Activated naive CD8-positive, alpha-beta T cell (primary cell): ENCODE data around the gene CENPL.
"Not testable (repeated sequence)": the region's sequence is repeated elsewhere in the genome, so short reads cannot be mapped to it uniquely, and the experiment has no call there.

Source experiments
- H3K27ac Mint-ChIP-seq: one replicate; pipeline ENCODE4 v1.8.0; 2021; ENCODE audit warnings: mixed read lengths
- H3K27me3 Mint-ChIP-seq: one replicate; pipeline ENCODE4 v1.8.0; 2021; ENCODE audit warnings: mixed read lengths
- H3K36me3 Mint-ChIP-seq: one replicate; pipeline ENCODE4 v1.8.0; 2021; ENCODE audit warnings: mixed read lengths
- H3K4me1 Mint-ChIP-seq: one replicate; pipeline ENCODE4 v1.8.0; 2021; ENCODE audit warnings: low read depth, mixed read lengths
- H3K4me3 Mint-ChIP-seq: one replicate; pipeline ENCODE4 v1.8.0; 2021; ENCODE audit warnings: mild to moderate bottlenecking, mixed read lengths
- H3K9me3 Mint-ChIP-seq: one replicate; pipeline ENCODE4 v1.8.0; 2021; ENCODE audit warnings: low read depth, mixed read lengths

The CENPL gene

GRCh38 chr1:173818459-173818858, 6.2 kb downstream of the CENPL start:
- peaks cover 57% of the 10 kb centered on the region for H3K4me1 Mint-ChIP-seq
- H3K9me3 Mint-ChIP-seq = no peaks in the 10 kb centered on the region
- no peaks in the 10 kb centered on the region for H3K27me3 Mint-ChIP-seq
- no peak overlapping the region for H3K4me3 Mint-ChIP-seq
- H3K36me3 Mint-ChIP-seq = peaks cover 6% of the 10 kb centered on the region
- no peak overlapping the region for H3K27ac Mint-ChIP-seq

DNA sequence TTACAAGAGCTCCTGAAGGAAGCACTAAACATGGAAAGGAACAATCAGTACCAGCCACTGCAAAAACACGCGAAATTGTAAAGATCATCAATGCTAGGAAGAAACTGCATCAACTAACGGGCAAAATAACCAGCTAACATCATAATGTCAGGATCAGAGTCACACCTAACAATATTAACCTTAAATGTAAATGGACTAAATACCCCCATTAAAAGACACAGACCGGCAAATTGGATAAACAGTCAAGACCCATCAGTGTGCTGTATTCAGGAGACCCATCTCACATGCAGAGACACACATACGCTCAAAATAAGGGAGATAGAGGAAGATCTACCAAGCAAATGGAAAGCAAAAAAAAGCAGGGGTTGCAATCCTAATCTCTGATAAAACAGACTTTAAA, 11.0 kb downstream of the CENPL start:
- Mint-ChIP-seq H3K4me1 (peaks cover 34% of the 10 kb centered on the region), H3K36me3 (peaks cover 17% of the 10 kb centered on the region)
- H3K27ac Mint-ChIP-seq, H3K27me3 Mint-ChIP-seq, H3K4me3 Mint-ChIP-seq, H3K9me3 Mint-ChIP-seq: not testable (repeated sequence)

- no peak overlapping the region for H3K27ac Mint-ChIP-seq
- no peaks in the 10 kb centered on the region for H3K27me3 Mint-ChIP-seq
- H3K36me3 Mint-ChIP-seq = peaks cover 12% of the 10 kb centered on the region
- no peaks in the 10 kb centered on the region for H3K4me1 Mint-ChIP-seq
- H3K9me3 Mint-ChIP-seq = no peaks in the 10 kb centered on the region
- no peak overlapping the region for H3K4me3 Mint-ChIP-seq
Measured at GRCh38 chr1:173802961-173803360, 21.7 kb downstream of the CENPL start.

DNA sequence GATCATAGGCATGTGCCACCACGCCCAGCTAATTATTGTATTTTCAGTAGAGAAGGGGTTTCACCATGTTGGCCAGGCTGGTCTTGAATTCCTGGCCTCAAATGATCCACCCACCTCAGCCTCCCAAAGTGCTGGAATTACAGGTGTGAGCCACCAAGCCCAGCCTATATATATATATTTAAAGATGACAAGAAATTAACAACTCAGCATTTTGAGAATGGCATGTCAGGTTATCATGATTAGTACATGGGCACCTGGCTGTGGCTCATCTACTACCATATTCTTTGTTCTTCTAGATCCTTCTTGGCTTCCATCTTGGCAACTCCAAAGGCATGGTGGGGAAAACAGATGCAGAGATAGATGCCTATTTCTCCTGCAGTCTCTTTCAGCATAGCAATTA, 24.7 kb downstream of the CENPL start:
- not testable (repeated sequence) for H3K4me1 Mint-ChIP-seq, H3K4me3 Mint-ChIP-seq, H3K36me3 Mint-ChIP-seq

GRCh38 chr1:173798078-173798477, 26.6 kb downstream of the CENPL start:
- H3K27me3 Mint-ChIP-seq = no peaks in the 10 kb centered on the region

More for the DNA sequence above, 24.7 kb downstream of the CENPL start:
- not testable (repeated sequence) for H3K9me3 Mint-ChIP-seq, H3K27ac Mint-ChIP-seq, H3K27me3 Mint-ChIP-seq

GRCh38 chr1:173789841-173790240, 34.8 kb downstream of the CENPL start:
- Mint-ChIP-seq H3K36me3 (peaks cover 3% of the 10 kb centered on the region), H3K27me3 (no peaks in the 10 kb centered on the region), H3K27ac (no peak overlapping the region), H3K9me3 (no peaks in the 10 kb centered on the region), H3K4me3 (no peak overlapping the region), H3K4me1 (no peaks in the 10 kb centered on the region)

More at GRCh38 chr1:173798078-173798477, 26.6 kb downstream of the CENPL start:
- Mint-ChIP-seq H3K4me1 (no peaks in the 10 kb centered on the region), H3K27ac (no peak overlapping the region), H3K9me3 (no peaks in the 10 kb centered on the region), H3K36me3 (peaks cover 8% of the 10 kb centered on the region), H3K4me3 (no peak overlapping the region)

- no peaks in the 10 kb centered on the region for H3K9me3 Mint-ChIP-seq
- no peaks in the 10 kb centered on the region for H3K27me3 Mint-ChIP-seq
- no peak overlapping the region for H3K4me3 Mint-ChIP-seq
- H3K4me1 Mint-ChIP-seq = no peaks in the 10 kb centered on the region
- peaks cover 3% of the 10 kb centered on the region for H3K36me3 Mint-ChIP-seq
- H3K27ac Mint-ChIP-seq = no peak overlapping the region
Measured at GRCh38 chr1:173784997-173785396, 39.7 kb downstream of the CENPL start.

DNA sequence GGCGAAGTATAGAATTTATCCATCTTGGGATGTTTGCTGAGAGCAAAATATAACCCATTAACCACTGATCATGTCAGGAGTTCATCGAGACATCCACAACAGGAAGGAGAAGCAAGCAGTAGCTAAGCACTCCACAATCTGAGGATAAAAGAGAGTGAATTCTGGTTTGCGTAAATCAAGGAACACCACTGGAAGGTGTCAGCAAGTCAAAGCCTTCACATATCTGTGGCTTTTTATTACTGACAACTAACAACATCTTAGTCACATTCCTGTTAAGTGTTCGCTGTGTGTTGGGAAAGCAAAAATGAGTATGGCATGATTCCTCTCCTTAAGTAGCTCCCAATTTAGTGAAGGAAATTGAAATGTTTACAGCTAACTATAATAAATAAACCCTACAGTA, 44.7 kb downstream of the CENPL start:
- Mint-ChIP-seq H3K4me3 (no peak overlapping the region), H3K4me1 (peaks cover 5% of the 10 kb centered on the region), H3K27ac (peak overlapping the region; percentile 16), H3K27me3 (no peaks in the 10 kb centered on the region), H3K36me3 (peaks cover 19% of the 10 kb centered on the region), H3K9me3 (no peaks in the 10 kb centered on the region)

GRCh38 chr1:173775578-173776226, 49.0 kb downstream of the CENPL start:
- Mint-ChIP-seq H3K36me3 (peaks cover 19% of the 10 kb centered on the region), H3K4me3 (no peak overlapping the region), H3K4me1 (peaks cover 5% of the 10 kb centered on the region), H3K27ac (peak overlapping the region; percentile 36), H3K27me3 (no peaks in the 10 kb centered on the region), H3K9me3 (no peaks in the 10 kb centered on the region)

GRCh38 chr1:173771560-173771959, 53.1 kb downstream of the CENPL start:
- Mint-ChIP-seq H3K4me1 (peaks cover 7% of the 10 kb centered on the region), H3K27me3 (no peaks in the 10 kb centered on the region), H3K4me3 (no peak overlapping the region), H3K36me3 (peaks cover 16% of the 10 kb centered on the region), H3K9me3 (no peaks in the 10 kb centered on the region), H3K27ac (peak overlapping the region; percentile 51)

DNA sequence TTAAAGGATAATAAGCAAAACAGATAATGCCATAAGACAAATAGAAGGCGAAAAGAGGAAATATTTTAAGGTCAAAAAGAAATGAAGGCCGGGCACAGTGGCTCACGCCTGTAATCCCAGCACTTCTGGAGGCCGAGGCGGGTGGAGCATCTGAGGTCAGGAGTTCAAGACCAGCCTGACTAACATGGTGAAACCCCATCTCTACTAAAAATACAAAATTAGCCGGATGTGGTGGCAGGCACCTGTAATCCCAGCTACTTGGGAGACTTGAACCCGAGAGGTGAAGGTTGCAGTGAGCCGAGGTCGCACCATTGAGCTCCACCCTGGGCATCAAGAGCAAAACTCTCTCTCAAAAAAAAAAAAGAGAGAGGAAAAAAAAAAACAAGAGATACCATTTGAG, 54.4 kb downstream of the CENPL start:
- not testable (repeated sequence) for H3K4me3 Mint-ChIP-seq

DNA sequence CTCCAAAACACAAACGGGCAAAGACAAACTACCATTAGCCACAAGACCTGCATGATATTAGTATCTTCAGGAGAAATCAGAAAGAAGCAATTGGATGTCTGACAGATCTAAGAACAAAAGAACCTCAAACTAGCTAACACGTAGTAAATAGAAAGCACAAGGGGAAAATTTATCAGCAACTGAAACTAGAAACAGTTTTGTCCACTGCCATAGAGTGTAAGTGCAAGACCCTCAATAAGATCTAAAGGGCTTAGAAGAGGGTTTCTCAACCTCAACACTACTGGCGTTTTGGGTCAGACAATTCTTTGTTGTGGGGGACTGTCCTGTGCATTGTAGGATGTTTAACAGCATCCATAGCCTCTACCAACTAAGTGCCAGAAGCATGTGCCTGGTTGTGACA, 55.9 kb downstream of the CENPL start:
- H3K27ac Mint-ChIP-seq = peak overlapping the region; percentile 41
- H3K4me3 Mint-ChIP-seq = no peak overlapping the region
- H3K4me1 Mint-ChIP-seq = peaks cover 7% of the 10 kb centered on the region
- H3K27me3 Mint-ChIP-seq = no peaks in the 10 kb centered on the region
- H3K9me3 Mint-ChIP-seq = no peaks in the 10 kb centered on the region
- H3K36me3 Mint-ChIP-seq = peaks cover 11% of the 10 kb centered on the region

More for the DNA sequence above, 54.4 kb downstream of the CENPL start:
- H3K9me3 Mint-ChIP-seq, H3K4me1 Mint-ChIP-seq, H3K36me3 Mint-ChIP-seq, H3K27me3 Mint-ChIP-seq: not testable (repeated sequence)
- peak overlapping the region; percentile 24 for H3K27ac Mint-ChIP-seq

- peaks cover 7% of the 10 kb centered on the region for H3K4me1 Mint-ChIP-seq
- peaks cover 17% of the 10 kb centered on the region for H3K36me3 Mint-ChIP-seq
- no peaks in the 10 kb centered on the region for H3K9me3 Mint-ChIP-seq
- peak overlapping the region; percentile 41 for H3K27ac Mint-ChIP-seq
- no peaks in the 10 kb centered on the region for H3K27me3 Mint-ChIP-seq
- H3K4me3 Mint-ChIP-seq = no peak overlapping the region
Measured at GRCh38 chr1:173768206-173768605, 56.5 kb downstream of the CENPL start.

GRCh38 chr1:173764331-173764730, 60.4 kb downstream of the CENPL start:
- peaks cover 48% of the 10 kb centered on the region for H3K36me3 Mint-ChIP-seq
- not testable (repeated sequence) for H3K4me3 Mint-ChIP-seq, H3K27me3 Mint-ChIP-seq, H3K27ac Mint-ChIP-seq, H3K4me1 Mint-ChIP-seq, H3K9me3 Mint-ChIP-seq

DNA sequence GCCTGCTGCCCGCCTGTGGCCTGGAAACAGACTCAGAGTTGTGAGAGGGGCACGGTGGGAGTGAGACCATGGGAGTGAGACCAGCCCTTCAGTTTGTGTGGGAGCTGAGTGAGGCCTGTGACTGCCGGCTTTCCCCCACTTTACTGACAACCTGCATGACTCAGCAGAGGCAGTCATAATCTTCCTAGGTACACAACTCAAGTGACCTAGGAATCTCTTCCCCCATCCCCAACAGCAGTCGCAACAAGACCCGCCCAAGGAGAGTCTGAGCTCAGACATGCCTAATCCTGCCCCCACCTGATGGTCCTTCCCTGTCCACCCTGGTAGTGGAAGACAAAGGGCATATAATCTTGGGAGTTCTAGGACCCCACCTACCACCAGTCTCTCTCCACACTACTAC, 65.7 kb downstream of the CENPL start:
- Mint-ChIP-seq H3K4me1 (no peaks in the 10 kb centered on the region), H3K27ac (no peak overlapping the region), H3K27me3 (no peaks in the 10 kb centered on the region), H3K4me3 (no peak overlapping the region), H3K9me3 (no peaks in the 10 kb centered on the region), H3K36me3 (peaks cover 58% of the 10 kb centered on the region)

- H3K36me3 Mint-ChIP-seq = peaks cover 52% of the 10 kb centered on the region
- no peaks in the 10 kb centered on the region for H3K27me3 Mint-ChIP-seq
- no peak overlapping the region for H3K4me3 Mint-ChIP-seq
- no peaks in the 10 kb centered on the region for H3K4me1 Mint-ChIP-seq
- no peak overlapping the region for H3K27ac Mint-ChIP-seq
- no peaks in the 10 kb centered on the region for H3K9me3 Mint-ChIP-seq
Measured at GRCh38 chr1:173758110-173758509, 66.6 kb downstream of the CENPL start.
